Tibial nerve (tissue), 4 donors: ENCODE results near the gene TRIM50.

Experiments used
- EP300 ChIP-seq, 2 donors: sonication (generic); formaldehyde crosslinking; IDR thresholded peaks; one replicate each; pipeline ENCODE4 v1.6.1; 2017; ENCODE audit warnings: antibody characterized with exemption in 2 of 2, mild to moderate bottlenecking in 1 of 2
- POLR2A ChIP-seq, 2 donors: fragments of 450-650 bp; IDR thresholded peaks; one replicate each; pipeline ENCODE4 v1.6.1; 2017; ENCODE audit warnings: antibody characterized with exemption in 2 of 2, mild to moderate bottlenecking in 2 of 2, moderate library complexity in 2 of 2
- TF ChIP-seq, protein P1 (sequence below), 5 experiments: fragments of 200-600 bp in 3 of 5; fragments of 450-650 bp in 2 of 5; sonication (generic) in 3 of 5; IDR thresholded peaks; one replicate each; pipeline ENCODE4 v1.5.1; 2016 to 2019; ENCODE audit warnings: antibody characterized with exemption in 5 of 5, mild to moderate bottlenecking in 3 of 5, moderate library complexity in 2 of 5

DNA sequence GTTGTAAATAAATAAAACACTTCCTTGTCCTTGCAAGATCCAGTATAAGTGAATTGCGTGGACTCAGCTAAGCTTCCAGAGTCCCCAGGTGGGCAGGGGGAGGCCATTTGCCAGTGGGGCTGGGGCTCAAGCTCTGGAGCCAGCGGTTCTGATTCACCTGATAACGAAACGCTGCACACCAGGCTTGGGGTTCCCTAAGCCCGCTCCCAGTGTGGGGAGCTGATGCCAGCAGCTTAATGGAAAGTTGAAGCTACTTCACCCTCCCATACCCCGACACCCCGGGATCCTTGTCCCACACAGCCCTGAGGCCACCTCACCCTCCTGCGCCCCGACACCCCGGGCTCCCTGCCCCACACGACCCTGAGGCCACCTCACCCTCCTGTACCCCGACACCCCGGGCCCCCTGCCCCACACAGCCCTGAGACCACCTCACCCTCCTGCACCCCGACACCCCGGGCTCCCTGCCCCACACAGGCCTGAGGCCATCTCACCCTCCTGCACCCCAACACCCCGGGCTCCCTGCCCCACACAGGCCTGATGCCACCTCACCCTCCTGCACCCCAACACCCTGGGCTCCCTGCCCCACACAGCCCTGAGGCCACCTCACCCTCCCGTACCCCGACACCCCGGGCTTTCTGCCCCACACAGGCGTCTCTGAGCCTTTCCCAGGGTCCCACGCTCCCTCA lies 30.9 kb upstream of the TRIM50 start:
- TF ChIP-seq, protein P1, sequence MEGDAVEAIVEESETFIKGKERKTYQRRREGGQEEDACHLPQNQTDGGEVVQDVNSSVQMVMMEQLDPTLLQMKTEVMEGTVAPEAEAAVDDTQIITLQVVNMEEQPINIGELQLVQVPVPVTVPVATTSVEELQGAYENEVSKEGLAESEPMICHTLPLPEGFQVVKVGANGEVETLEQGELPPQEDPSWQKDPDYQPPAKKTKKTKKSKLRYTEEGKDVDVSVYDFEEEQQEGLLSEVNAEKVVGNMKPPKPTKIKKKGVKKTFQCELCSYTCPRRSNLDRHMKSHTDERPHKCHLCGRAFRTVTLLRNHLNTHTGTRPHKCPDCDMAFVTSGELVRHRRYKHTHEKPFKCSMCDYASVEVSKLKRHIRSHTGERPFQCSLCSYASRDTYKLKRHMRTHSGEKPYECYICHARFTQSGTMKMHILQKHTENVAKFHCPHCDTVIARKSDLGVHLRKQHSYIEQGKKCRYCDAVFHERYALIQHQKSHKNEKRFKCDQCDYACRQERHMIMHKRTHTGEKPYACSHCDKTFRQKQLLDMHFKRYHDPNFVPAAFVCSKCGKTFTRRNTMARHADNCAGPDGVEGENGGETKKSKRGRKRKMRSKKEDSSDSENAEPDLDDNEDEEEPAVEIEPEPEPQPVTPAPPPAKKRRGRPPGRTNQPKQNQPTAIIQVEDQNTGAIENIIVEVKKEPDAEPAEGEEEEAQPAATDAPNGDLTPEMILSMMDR (IDR thresholded peaks at IDR 0.05), result no peak
- no peak for TF ChIP-seq POLR2A (IDR thresholded peaks at IDR 0.05)
- no peak for TF ChIP-seq EP300 (IDR thresholded peaks at IDR 0.05)
